ENCODE results near the gene RUNDC1. TPM values are rescaled to one million over a fixed set of nuclear protein-coding genes. Genes with fewer than 3 reads are reported as not detected.

The RUNDC1 gene
- total RNA-seq, 6 experiments from 2014 or later = 3.6 to 5.1 (median 4.6) TPM

DNA sequence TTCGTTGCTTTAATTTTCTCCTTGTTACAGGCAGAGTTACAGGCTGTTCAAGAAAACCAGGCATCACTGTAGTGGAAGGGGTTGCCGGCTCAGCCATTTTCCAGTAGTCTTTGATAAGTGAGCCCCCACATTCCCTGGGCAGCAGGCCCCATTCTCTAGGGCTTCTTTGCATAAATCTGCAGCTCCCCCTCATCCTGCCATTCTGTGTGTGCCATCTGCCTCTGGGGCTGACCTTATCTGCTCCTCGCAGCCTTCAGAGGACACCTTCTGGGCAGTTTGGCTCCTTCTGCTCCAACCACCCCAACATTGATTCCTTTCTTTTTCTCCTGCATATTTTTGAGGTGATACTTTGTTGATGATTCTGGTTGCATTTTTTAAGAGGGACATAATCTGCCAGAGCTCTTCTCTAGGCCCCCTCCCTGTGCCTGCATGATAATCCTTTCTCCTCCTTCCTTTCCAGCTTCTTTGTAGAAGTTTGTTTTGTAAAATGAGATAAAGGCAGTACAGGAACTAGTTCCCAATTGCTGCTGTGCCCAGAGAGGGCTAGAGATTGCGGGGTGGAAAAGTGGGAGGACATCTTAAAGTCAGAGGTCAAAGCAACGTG is 61.8 kb downstream of the RUNDC1 start:
- H3K27me3 ChIP-seq = no peaks in the 10 kb centered on the region
- H3K36me3 ChIP-seq = no peaks in the 10 kb centered on the region
- WGBS (ENCODE audit: insufficient coverage, low coverage, low lambda C conversion rate, missing lambda C conversion rate) = 80% methylated on average over 5 of the region's 5 CpGs
- H3K27ac ChIP-seq = no peak overlapping the region
- intact Hi-C loops (cut with DNase I) = no loop called here
- H3K4me3 ChIP-seq = no peak overlapping the region
- H3K4me1 ChIP-seq = peaks cover 0 to 36% (median 8%) of the 10 kb centered on the region in 4 donors
- no peak for DNase-seq
- H3K9me3 ChIP-seq = no peaks in the 10 kb centered on the region
- no peak for ATAC-seq
- TF ChIP-seq POLR2A (IDR thresholded peaks at IDR 0.05) = no peak
- TF ChIP-seq, protein P1, sequence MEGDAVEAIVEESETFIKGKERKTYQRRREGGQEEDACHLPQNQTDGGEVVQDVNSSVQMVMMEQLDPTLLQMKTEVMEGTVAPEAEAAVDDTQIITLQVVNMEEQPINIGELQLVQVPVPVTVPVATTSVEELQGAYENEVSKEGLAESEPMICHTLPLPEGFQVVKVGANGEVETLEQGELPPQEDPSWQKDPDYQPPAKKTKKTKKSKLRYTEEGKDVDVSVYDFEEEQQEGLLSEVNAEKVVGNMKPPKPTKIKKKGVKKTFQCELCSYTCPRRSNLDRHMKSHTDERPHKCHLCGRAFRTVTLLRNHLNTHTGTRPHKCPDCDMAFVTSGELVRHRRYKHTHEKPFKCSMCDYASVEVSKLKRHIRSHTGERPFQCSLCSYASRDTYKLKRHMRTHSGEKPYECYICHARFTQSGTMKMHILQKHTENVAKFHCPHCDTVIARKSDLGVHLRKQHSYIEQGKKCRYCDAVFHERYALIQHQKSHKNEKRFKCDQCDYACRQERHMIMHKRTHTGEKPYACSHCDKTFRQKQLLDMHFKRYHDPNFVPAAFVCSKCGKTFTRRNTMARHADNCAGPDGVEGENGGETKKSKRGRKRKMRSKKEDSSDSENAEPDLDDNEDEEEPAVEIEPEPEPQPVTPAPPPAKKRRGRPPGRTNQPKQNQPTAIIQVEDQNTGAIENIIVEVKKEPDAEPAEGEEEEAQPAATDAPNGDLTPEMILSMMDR (IDR thresholded peaks at IDR 0.05) = no peak

Small RNA genes within 50 kb of the gene (small RNA-seq; reads per million reads assigned to genes)
- gene AARSD1 = 0 reads per million in 2 experiments
- gene RF00561 = 0 reads per million in 2 experiments

Other genes with a start within 250 kb of the RUNDC1 start
- 10 to 100 TPM in 3 of 6 experiments, 1 to 10 TPM in 3; 5.5 to 16.5 (median 10.8) TPM for gene EZH1, start 235.5 kb upstream of the RUNDC1 start, total RNA-seq
- gene RAMP2, start 219.3 kb upstream of the RUNDC1 start, total RNA-seq = 1 to 10 TPM; 1.9 to 9.4 (median 4.4) TPM
- 10 to 100 TPM; 28.3 to 47.0 (median 33.6) TPM for gene VPS25, start 207.1 kb upstream of the RUNDC1 start, total RNA-seq
- gene WNK4, start 200.0 kb upstream of the RUNDC1 start, total RNA-seq = 1 to 10 TPM in 1 of 6 experiments, under 1 TPM in 2, not detected in 3; 0.12 to 1.1 (median 0.22) TPM
- gene COA3, start 181.9 kb upstream of the RUNDC1 start, total RNA-seq = 100 to 1,000 TPM in 1 of 6 experiments, 10 to 100 TPM in 5; 50.4 to 118 (median 68.3) TPM
- under 1 TPM in 1 of 6 experiments, not detected in 5; 0.15 TPM for gene CNTD1, start 181.7 kb upstream of the RUNDC1 start, total RNA-seq
- 10 to 100 TPM; 29.6 to 48.8 (median 37.4) TPM for gene BECN1, start 156.3 kb upstream of the RUNDC1 start, total RNA-seq
- gene PSME3, start 147.2 kb upstream of the RUNDC1 start, total RNA-seq = 10 to 100 TPM; 33.6 to 72.1 (median 42.8) TPM
- gene AOC2, start 136.0 kb upstream of the RUNDC1 start, total RNA-seq = 1 to 10 TPM in 4 of 6 experiments, under 1 TPM in 2; 0.62 to 2.0 (median 1.4) TPM
- 10 to 100 TPM in 2 of 6 experiments, 1 to 10 TPM in 4; 3.9 to 14.9 (median 7.1) TPM for gene AOC3, start 129.4 kb upstream of the RUNDC1 start, total RNA-seq
- gene G6PC1, start 79.8 kb upstream of the RUNDC1 start, total RNA-seq = 100 to 1,000 TPM in 5 of 6 experiments, 10 to 100 TPM in 1; 64.5 to 505 (median 185) TPM
- 10 to 100 TPM; 12.3 to 22.1 (median 17.9) TPM for gene AARSD1, start 16.1 kb upstream of the RUNDC1 start, total RNA-seq
- not detected for gene PTGES3L, start 485 bp upstream of the RUNDC1 start, total RNA-seq
- 100 to 1,000 TPM; 229 to 528 (median 316) TPM for gene RPL27, start 17.9 kb downstream of the RUNDC1 start, total RNA-seq
- 10 to 100 TPM; 14.1 to 23.3 (median 18.1) TPM for gene IFI35, start 26.2 kb downstream of the RUNDC1 start, total RNA-seq
- gene VAT1, start 41.8 kb downstream of the RUNDC1 start, total RNA-seq = 10 to 100 TPM; 38.2 to 51.6 (median 43.3) TPM
- 1 to 10 TPM in 2 of 6 experiments, under 1 TPM in 4; 0.09 to 3.3 (median 0.64) TPM for gene RND2, start 44.7 kb downstream of the RUNDC1 start, total RNA-seq
- gene BRCA1, start 144.8 kb downstream of the RUNDC1 start, total RNA-seq = 1 to 10 TPM; 3.1 to 6.7 (median 3.9) TPM
- 10 to 100 TPM; 34.7 to 71.0 (median 49.2) TPM for gene NBR1, start 190.6 kb downstream of the RUNDC1 start, total RNA-seq
- gene TMEM106A, start 231.3 kb downstream of the RUNDC1 start, total RNA-seq = 1 to 10 TPM; 3.1 to 8.4 (median 4.5) TPM
- gene CCDC200, start 248.1 kb downstream of the RUNDC1 start, total RNA-seq = not detected

Measured in right lobe of liver (tissue), 6 donors.